ENCODE data around the gene PDE4B. TPM values are rescaled to one million over a fixed set of nuclear protein-coding genes. Genes with fewer than 3 reads are reported as not detected.

Gene PDE4B
- total RNA-seq, 1 donor from 2014 or later, result 23.9 TPM

GRCh38 chr1:66183400-66183799 is 390.7 kb downstream of the PDE4B start:
- ATAC-seq (no peak), DNase-seq (ENCODE audit: low spot score) (no peak)
- intact Hi-C loops (cut with DNase I), result no loop called here

GRCh38 chr1:66197120-66197519 is 404.4 kb downstream of the PDE4B start:
- DNase-seq (ENCODE audit: low spot score) (no peak), ATAC-seq (no peak)
- intact Hi-C loops (cut with DNase I), result no loop called here

GRCh38 chr1:66197785-66198184 is 405.1 kb downstream of the PDE4B start:
- intact Hi-C loops (cut with DNase I), result no loop called here
- no peak for DNase-seq (ENCODE audit: low spot score)
- no peak for ATAC-seq

- intact Hi-C loops (cut with DNase I), result no loop called here
- DNase-seq (ENCODE audit: low spot score), result no peak
- ATAC-seq, result no peak
Observed at GRCh38 chr1:66206563-66207144, 414.0 kb downstream of the PDE4B start.

GRCh38 chr1:66207484-66207883 is 414.8 kb downstream of the PDE4B start:
- ATAC-seq, result no peak
- no peak for DNase-seq (ENCODE audit: low spot score)
- intact Hi-C loops (cut with DNase I), result no loop called here

- intact Hi-C loops (cut with DNase I), result no loop called here
- ATAC-seq, result no peak
Observed at GRCh38 chr1:66208632-66209031, 415.9 kb downstream of the PDE4B start.

GRCh38 chr1:66210635-66211244 is 418.0 kb downstream of the PDE4B start:
- ATAC-seq (no peak), DNase-seq (ENCODE audit: low spot score) (no peak)
- intact Hi-C loops (cut with DNase I), result no loop called here

More at GRCh38 chr1:66208632-66209031, 415.9 kb downstream of the PDE4B start:
- no peak for DNase-seq (ENCODE audit: low spot score)

- no peak for ATAC-seq
- intact Hi-C loops (cut with DNase I), result no loop called here
Observed at GRCh38 chr1:66211521-66211920, 418.8 kb downstream of the PDE4B start.

GRCh38 chr1:66213491-66213890 is 420.8 kb downstream of the PDE4B start:
- no peak for ATAC-seq
- no peak for DNase-seq (ENCODE audit: low spot score)
- intact Hi-C loops (cut with DNase I), result no loop called here

More at GRCh38 chr1:66211521-66211920, 418.8 kb downstream of the PDE4B start:
- no peak for DNase-seq (ENCODE audit: low spot score)

GRCh38 chr1:66214901-66215300 is 422.2 kb downstream of the PDE4B start:
- no peak for DNase-seq (ENCODE audit: low spot score)
- intact Hi-C loops (cut with DNase I), result no loop called here
- ATAC-seq, result no peak

- intact Hi-C loops (cut with DNase I), result no loop called here
- no peak for DNase-seq (ENCODE audit: low spot score)
- no peak for ATAC-seq
Observed at GRCh38 chr1:66217021-66217420, 424.3 kb downstream of the PDE4B start.

- ATAC-seq (no peak), DNase-seq (ENCODE audit: low spot score) (no peak)
- intact Hi-C loops (cut with DNase I), result no loop called here
Observed at GRCh38 chr1:66217561-66217960, 424.9 kb downstream of the PDE4B start.

GRCh38 chr1:66220477-66220876 is 427.8 kb downstream of the PDE4B start:
- DNase-seq (ENCODE audit: low spot score) (no peak), ATAC-seq (no peak)
- intact Hi-C loops (cut with DNase I), result no loop called here

GRCh38 chr1:66223681-66224080 is 431.0 kb downstream of the PDE4B start:
- intact Hi-C loops (cut with DNase I), result no loop called here
- DNase-seq (ENCODE audit: low spot score) (no peak), ATAC-seq (no peak)

- ATAC-seq, result no peak
- intact Hi-C loops (cut with DNase I), result no loop called here
- no peak for DNase-seq (ENCODE audit: low spot score)
Observed at GRCh38 chr1:66226985-66227384, 434.3 kb downstream of the PDE4B start.

GRCh38 chr1:66227966-66228365 is 435.3 kb downstream of the PDE4B start:
- intact Hi-C loops (cut with DNase I), result no loop called here
- no peak for ATAC-seq

GRCh38 chr1:66231217-66231616 is 438.5 kb downstream of the PDE4B start:
- ATAC-seq, result no peak
- intact Hi-C loops (cut with DNase I), result no loop called here
- DNase-seq (ENCODE audit: low spot score), result no peak

More at GRCh38 chr1:66227966-66228365, 435.3 kb downstream of the PDE4B start:
- no peak for DNase-seq (ENCODE audit: low spot score)

- no peak for DNase-seq (ENCODE audit: low spot score)
- no peak for ATAC-seq
- intact Hi-C loops (cut with DNase I), result no loop called here
Observed at GRCh38 chr1:66231681-66232463, 439.2 kb downstream of the PDE4B start.

- no peak for ATAC-seq
- DNase-seq (ENCODE audit: low spot score), result no peak
- intact Hi-C loops (cut with DNase I), result no loop called here
Observed at GRCh38 chr1:66237042-66237441, 444.3 kb downstream of the PDE4B start.

- no peak for DNase-seq (ENCODE audit: low spot score)
- no peak for ATAC-seq
- intact Hi-C loops (cut with DNase I), result no loop called here
Observed at GRCh38 chr1:66237722-66238479, 445.2 kb downstream of the PDE4B start.

All from sciatic nerve (tissue), 2 donors.